ENCODE data around the gene PUM2.
A peak's percentile ranks its signal among the peaks of the same experiment; 100 is the strongest.
"Not testable (repeated sequence)": the region's sequence is repeated elsewhere in the genome, so short reads cannot be mapped to it uniquely, and the experiment has no call there.

Gene PUM2

DNA sequence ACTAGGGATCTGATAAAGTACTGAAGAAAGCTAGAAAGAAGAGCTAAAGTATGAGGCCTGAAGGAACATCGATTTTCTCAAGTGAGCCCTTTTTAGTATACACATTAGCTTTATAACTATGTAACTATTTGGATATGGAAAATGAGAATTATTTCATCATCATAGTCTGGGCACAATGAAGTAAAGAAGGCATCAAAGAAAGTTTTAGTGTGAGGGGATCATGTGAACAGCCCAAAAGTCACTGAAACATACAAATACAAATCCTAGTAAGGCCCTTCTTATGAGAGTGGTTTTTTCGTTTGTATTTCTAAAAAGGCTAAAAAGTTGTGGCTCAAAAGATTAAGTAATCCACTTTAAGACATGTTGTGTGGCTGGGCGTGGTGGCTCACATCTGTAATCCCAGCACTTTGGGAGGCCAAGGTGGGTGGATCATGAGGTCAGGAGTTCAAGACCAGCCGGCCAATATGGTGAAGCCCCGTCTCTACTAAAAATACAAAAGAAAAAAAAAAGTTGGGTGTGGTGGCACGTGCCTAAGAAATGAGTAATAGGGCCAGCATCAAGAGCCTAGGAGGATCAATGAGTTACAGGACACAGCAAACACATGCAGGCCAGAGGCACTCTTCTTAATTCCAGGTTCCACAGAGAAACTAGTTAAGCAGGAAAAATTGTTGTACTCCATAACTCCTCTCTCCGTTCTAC lies 61.9 kb downstream of the PUM2 start:
- DNase-seq (ENCODE audit: low read depth in 3 of 3): no peak

DNA sequence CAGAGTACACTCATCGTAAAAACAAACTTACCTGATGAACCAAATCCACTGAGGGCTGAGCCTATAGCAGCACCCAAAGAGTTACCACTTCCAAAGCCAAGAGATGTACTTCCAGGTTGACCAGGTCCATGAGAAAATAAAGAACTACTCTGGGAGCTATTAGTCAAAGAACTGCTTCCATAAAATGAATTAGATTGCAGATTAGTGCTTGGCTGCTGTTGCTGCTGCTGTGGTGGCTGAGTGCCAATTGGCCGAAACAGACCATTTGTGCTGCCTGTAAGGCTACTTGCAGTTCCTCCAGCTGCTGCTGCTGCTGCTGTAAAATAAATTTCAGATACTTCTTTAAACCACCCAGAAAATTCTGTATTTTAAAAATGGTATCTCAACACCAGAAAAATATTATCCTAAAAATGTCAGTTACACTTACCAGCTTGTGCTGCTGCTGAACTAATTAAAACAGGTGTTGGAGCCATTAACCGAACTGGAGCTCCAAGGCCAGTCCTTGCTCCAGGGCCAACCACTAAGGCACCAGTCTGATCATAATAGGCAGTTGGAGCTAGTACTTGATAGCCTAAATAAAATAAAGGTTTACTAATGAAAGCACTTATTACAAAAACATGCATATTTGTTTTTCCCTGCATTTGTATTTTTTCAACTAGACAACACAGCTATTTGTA lies 67.6 kb downstream of the PUM2 start:
- DNase-seq (ENCODE audit: low read depth in 3 of 3): no peak

DNA sequence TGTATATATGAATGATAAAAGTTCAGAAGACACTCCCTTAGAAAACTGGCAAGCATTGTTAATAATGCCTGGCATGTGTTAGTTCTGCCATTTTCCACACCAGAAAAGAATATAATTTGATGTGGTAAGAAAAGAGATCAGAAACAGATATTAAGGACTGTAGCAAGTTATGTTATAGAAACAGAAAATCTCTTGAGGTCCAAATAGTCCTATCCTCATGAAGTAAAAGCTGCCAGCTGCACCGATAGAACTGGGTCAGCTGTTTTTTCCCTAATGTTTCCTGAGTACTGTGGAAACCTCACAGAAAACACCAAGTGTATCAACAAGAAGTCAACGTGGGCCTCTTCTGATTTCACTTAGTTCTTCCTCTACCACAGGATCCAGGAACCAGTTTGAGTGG lies 68.8 kb downstream of the PUM2 start:
- no peak for DNase-seq (ENCODE audit: low read depth in 3 of 3)

DNA sequence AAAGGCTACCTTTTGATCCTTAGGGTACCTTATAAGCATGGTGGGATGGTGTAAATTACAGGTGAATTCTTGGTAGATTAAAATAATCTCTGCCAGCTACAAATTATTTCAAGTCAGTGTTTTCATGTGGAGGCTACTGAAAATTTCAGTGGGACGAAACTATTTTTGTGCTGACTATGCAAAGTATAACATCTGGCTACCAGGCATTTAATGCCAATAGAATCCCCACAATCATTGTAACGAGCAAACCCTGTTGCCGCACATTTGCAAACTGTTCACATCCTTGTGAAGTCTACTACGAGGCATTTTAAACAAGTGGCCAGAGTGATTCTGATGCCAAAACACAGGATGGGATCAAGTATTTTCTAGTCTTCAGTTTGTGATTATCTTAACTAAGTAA lies 77.6 kb downstream of the PUM2 start:
- no peak for DNase-seq (ENCODE audit: low read depth in 3 of 3)

DNA sequence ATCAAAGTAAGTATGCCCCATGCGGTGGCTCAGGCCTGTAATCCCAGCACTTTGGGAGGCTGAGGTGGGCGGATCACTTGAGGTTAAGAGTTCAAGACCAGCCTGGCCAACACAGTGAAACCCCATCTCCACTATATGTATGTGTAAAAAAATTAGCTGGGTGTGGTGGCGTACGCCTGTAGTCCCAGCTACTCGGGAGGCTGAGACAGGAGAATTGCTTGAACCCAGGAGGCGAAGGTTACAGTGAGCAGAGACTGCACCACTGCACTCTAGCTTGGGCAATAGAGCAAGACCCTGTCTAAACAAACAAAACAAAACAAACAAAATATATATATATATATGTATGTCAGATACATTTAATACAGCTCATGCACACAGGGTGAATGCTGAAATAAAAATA lies 82.3 kb downstream of the PUM2 start:
- not testable (repeated sequence) for DNase-seq (ENCODE audit: low read depth in 3 of 3)

DNA sequence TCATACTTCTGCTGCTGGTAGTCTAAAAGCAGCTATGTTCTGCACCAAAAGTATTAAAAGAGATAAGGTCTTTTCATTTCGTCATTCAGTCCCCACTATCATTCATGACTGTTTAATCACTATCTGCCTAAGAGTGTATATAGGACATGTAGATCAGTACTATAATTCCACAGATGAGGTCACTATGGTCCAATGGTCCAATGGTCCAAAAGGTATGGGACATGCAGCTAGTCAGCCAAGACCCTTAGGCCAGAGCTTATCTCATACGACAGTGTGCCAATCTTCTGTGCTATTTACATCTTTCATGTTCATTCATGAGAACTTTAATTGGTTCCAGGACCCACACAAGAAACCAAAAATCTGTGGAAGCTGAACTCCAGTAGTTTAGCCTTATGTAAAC lies 83.1 kb downstream of the PUM2 start:
- DNase-seq (ENCODE audit: low read depth in 3 of 3): no peak

DNA sequence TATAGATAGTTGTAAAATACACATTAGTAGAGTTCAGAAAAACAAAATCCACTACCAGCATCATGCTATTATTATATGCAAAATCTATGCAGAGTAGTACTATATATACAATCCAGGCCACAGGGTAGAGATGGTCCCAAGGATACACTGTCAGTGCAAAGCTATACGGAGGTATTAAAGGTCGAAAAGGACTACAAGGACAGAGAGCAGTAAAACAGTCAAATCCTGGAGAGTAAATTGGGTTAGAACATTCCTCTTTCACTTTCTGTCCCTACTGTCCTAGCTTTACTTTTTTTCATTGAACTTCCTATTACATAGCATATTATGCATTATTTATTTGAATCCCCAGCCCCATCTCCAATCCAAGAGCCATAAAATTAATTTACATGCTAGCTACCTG lies 86.0 kb downstream of the PUM2 start:
- no peak for DNase-seq (ENCODE audit: low read depth in 3 of 3)

DNA sequence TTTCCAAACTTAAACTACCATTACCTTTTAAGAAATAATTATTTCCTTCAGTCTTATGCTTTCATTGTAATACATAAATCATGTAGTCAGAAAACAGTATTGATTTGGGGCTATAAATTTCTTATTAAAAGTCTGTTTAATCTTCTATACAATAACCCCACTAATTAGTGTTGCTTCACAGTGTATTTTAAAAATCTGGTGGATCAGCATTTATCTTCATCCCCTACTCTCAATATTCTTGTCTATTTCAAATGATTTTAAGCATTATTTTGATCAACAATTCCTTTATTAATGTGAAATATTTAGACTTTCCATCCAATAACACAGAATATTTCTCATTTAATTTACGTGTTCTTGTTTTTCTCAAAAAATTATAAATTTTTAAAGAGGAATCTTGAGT lies 93.2 kb downstream of the PUM2 start:
- DNase-seq (ENCODE audit: low read depth in 3 of 3): no peak

DNA sequence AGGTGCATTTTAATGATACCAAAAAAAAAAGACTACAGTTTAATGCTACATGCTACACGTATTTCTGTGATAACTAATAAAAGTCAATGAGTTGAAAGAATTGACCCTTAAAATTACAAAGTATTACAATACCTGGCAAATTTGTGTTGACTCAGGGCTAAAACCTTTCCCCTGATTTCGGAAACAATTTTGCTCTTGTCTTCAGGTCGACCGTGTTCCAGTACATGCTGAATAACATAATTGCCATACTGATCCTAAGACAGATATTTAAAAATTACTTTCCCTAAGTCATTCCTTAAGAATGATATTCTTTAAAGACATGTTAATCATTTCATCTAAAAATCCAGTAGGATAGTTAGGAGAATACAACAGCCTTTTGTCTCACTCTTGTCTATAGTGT lies 95.9 kb downstream of the PUM2 start:
- no peak for DNase-seq (ENCODE audit: low read depth in 3 of 3)

DNA sequence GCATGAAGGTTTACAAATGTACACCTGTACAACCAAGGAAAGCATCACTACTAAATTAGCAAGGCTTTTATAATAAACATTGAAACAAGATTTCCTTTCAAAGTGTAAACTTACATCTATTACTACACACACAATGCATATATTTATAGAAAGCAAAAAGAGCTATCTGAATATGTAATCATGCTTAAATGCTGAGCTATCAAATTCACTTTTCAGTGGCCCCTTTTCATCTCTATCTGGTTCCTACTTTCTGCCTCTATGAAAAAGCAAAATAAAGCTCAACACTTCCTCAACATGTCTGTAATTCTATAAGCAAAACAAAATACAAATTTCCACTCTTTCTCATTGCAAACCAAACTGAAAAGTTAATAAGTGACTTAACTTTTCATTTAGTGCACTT lies 100.2 kb downstream of the PUM2 start:
- no peak for DNase-seq (ENCODE audit: low read depth in 3 of 3)

DNA sequence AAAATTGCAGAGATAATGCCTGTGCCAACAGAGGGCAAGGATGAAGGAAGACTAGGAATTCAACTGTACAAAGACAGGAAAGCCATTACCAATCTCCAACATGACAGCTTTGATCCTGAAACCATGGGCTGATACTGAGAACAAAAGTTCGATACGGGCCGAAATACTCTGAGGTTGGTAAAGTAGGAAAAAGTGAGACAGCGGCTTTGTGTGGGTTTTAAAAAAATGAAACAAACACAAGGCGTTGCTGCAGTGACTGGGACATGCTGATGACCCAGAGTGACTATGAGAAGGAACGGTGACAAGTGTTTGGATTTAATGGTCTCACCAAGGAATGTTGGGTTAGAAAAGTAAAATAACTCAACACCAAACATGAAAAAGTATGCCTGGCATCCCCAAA lies 101.5 kb downstream of the PUM2 start:
- no peak for DNase-seq (ENCODE audit: low read depth in 3 of 3)

DNA sequence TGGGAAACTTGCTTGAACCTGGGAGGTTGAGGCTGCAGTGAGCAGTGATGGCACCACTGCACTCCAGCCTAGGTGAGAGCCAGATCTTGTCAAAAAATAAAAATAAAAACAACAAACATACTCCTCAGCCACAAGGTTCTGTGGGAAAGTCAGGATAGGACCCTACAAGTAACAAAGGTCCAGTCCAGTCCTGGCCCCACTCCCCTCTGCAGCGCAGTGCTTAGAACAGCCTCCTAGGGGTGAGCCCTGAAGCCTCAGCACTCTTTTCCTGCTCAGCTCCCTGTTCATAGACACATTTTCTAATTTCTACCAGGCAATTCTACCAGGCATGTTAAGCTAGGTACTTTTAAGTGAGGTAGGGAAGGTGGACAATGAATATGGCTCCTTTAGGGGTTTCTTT lies 103.6 kb downstream of the PUM2 start:
- DNase-seq (ENCODE audit: low read depth in 3 of 3): no peak

DNA sequence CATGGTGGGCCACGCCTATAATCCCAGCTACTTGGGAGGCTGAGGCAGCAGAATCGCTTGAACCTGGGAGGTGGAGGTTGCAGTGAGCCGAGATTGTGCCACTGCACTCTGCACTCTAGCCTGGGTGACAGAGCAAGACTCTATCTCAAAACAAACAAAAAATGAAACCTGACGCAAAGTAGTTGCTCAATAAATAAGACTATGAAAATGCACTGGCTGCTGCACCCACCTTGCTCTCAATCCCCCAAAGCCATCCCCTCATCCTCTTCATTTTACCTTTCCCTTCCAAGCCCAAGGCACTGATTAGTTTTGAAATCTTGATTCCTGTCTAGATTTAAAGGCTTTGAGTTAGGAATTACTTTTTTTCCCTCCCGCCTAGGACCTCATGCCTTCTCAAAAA lies 107.0 kb downstream of the PUM2 start:
- DNase-seq (ENCODE audit: low read depth in 3 of 3): not testable (repeated sequence)

DNA sequence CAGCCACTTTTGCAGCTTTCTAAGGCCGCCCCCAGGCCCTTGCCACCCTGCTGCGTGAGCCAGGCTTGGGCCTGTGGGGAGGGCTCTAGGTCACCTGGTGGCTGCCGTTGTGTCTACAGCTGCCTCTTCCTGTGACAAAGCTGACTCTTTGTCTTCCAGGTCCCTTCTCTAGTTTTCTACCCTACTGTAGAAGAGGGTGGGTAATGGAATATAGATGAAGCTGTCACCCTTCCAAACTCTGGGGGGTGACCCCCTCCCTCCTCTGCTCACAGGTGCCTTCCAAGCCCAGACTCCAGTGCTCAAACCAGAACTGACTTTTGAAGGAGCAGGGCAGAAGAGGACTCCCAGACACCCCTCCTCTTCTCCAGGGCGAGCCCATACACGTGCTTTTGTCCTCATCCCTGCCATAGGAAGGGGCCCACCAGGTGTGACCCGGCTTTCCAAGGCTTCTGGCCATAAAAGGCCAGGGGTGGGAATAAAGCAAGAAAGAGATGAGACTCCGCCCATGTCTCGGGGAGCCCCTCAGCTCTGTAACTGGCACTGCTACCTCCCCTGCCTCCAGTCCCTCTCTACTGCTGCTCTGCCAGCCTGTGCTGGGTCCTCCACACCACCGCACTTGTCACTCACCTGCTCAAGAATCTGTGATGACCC lies 107.8 kb downstream of the PUM2 start:
- no peak for DNase-seq (ENCODE audit: low read depth in 3 of 3)

DNA sequence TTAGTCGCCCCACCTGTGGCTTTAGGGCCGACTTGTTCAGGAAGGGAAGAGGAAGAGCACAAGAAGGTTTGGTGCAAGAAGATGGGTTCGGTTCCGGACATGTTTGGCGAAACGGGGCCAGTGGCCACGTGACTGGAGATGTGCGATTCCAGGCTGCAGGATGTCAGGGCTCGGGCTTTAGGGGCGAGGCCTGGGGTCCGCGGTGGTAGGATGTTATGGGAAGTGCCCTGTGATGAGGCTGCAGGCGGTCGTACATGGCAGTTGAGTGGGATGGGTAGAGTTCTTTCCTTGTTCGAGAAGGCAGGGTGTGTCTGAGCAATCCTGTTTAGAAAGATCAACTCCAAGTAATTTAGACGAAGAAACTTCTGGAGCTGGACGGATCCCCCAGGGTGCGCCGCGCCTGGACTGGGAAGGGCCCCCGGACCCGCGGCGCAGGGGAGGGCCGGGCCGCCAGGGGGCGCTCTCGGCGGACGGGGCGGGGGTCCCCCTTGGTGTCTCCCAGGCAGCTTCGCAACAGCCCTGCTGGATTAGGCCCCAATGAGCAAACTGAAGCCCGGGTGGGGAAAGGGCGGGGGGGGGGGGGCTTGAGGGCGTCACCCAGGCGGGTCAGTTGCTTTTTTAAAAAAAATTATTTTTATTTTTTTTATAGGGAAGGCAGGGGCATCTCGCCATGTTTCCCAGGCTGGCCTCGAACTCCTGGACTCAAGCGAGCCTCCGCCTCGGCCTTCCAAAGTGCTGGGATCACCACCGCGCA lies 108.5 kb downstream of the PUM2 start:
- DNase-seq (ENCODE audit: low read depth in 3 of 3): peak in 1 of 3 donors; percentile 20

DNA sequence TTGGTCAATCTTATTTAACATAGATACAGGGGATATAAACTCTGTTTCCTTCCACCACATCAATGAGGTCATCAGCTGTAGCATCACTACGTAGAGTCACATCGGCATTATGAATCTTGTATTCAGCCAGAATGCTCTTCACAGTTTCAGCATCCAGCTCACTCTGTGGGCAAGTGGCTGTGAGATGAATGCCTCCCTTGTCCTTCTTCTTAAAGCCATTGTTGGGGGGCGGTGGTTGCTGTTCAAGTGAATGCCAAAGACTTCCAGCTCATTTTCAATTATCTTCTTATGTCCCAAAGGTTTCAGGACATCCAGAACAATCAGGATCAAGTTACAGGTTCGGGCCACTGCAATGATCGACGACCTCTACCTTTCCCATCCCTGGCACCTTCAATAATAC lies 110.4 kb downstream of the PUM2 start:
- not testable (repeated sequence) for DNase-seq (ENCODE audit: low read depth in 3 of 3)

DNA sequence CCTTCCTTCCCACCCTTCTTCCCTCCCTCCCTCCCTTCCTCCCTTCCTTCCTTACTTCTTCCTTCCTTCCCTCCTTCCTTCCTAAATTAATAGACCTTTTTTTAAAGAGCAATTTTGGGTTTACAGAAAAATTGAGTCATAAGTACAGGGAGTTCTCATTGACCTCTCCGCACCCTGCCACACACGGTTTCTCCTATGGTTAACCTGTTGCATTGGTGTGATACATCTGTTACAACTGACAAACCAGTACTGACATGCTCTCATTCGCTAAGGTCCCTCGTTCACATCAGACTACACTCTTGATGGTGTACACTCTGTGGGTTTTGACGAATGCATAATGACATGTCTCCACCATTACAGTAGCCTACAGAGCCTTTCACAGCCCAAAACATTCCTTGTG lies 114.1 kb downstream of the PUM2 start:
- no peak for DNase-seq (ENCODE audit: low read depth in 3 of 3)

DNA sequence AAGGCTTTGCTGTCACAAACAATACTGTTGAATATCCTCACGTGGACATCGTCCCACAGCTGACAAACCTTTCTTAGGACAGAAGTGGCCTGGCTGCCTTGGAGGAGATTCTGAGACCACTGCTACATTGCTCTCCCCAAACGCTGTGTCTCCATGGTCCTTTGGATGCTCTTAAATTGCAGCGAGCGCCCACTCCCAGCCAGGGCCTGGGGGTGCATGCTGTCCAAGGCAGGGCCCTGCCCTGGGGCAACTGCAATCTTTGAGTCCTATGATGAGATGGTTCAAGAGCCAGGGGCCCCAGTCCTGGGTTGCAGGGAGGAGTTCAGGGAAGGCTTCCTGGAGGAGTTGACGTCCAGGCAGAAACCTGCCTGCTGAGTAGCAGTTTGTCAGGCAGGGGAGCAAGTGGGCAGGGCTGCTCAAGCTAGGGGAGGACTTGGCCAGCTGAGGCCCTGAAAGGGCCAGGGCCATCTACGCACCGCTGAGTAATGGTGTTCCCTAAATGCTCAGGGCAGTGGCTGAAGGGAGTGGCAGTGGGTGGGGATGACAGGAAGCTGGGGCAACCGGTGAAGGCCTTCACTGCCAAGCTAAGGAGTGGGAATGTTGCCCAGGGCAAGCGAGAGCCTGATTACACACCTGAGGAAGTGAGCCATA lies 114.9 kb downstream of the PUM2 start:
- DNase-seq (ENCODE audit: low read depth in 3 of 3): no peak

DNA sequence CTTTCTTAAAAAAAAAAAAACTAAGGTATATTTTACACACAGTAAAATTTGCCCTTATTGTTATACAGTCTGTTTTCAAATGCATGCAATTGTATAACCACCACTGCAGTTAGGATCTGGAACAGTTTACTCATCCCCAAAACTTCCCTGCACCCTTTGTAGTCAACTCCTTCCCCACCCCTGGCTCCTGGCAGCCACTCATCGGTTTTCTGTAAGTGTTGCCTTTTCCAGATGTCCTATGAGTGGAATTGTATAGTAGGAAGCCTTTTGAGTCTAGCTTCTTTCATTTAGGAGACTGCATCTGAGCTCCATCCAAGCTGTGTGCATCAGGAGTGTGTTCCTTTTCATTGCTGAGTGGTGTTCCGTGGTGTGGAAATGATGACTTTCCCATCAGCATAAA lies 116.0 kb downstream of the PUM2 start:
- DNase-seq (ENCODE audit: low read depth in 3 of 3): not testable (repeated sequence)

DNA sequence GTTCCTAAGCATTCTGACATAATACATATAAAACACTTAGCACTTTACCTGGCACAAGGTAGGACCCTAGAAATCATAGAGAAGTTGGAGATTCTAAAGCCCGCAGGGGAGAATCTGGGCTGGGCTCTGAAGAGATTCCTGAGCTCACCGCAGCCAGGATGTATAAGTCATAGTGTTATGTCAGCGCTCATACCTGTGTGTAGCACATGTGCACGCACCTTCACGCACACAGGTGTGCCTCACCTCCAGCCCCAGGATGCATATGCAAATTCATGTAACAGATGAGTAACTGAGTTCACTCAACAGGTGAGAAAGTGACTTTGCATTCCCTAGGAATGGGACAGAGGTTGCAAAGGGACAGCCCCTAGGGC lies 117.8 kb downstream of the PUM2 start:
- DNase-seq (ENCODE audit: low read depth in 3 of 3): no peak

DNA sequence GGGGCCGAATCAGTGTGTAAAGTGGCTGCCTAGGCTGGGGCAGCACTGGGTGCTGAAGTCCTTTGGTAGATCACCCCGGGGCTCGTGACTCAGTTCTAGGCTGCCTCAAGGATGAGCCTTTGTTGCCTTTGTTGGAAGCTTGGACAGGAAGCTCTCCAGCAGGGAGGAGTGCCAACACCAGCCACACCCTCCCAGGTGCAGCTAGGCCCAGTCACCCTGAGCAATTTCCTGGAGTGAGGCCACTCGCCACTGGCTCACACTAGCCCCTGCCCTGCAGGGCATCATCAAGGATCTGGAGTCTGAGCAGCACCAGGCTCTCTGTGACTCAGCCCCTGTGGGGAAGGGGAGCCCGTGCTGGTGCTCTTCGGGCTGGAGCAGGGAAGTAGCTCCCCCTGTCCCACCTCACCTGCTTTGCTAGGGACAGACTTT lies 119.0 kb downstream of the PUM2 start:
- DNase-seq (ENCODE audit: low read depth in 3 of 3): no peak

DNA sequence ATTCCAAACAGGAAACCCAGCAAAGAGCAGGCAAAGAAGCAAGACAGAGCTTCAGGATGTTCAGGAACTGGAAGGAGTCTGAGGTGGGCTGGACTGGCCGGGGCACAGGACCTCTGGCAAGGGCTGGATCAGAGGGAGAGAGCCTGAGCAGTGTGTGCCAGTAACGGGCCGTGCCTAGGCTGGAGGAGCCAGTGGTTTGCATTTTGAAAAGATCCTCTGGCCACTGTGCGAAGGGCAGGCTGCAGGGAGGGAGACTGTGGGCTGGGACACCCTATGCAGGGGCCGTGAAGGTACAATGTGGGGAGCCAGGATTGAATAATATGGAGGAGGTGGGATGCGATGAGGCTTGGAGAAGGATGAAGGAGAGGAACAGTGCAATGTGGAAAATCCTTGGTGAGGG lies 119.5 kb downstream of the PUM2 start:
- no peak for DNase-seq (ENCODE audit: low read depth in 3 of 3)

Measured in stimulated activated CD4-positive, alpha-beta T cell treated with anti-CD3 and anti-CD28 coated beads, TNF-alpha, amount 100 ng/mL, for 48 hours (primary cell).